Measurements from ENCODE around the gene ASPG. TPM values are rescaled to one million over a fixed set of nuclear protein-coding genes. Genes with fewer than 3 reads are reported as not detected.

The ASPG gene
- total RNA-seq, 2 experiments from 2014 or later = not detected

GRCh38 chr14:104075530-104076151, 9.9 kb upstream of the ASPG start:
- intact Hi-C loops (cut with micrococcal nuclease) = loop anchor here (5.0 kb wide), 1 partner anchor 57 kb away; no protein-coding TSS in a partner anchor
- Mint-ChIP-seq H3K9me3 (peaks cover 12% of the 10 kb centered on the region), H3K4me3 (no peak overlapping the region), H3K4me1 (ENCODE audit: low read depth) (peaks cover 7% of the 10 kb centered on the region), H3K36me3 (ENCODE audit: low read depth) (no peaks in the 10 kb centered on the region), H3K27me3 (peaks cover 10% of the 10 kb centered on the region), H3K27ac (no peak overlapping the region)
- CTCF ChIA-PET = interaction anchor here (1.1 to 1.7 kb wide), 3 partner anchors 55 to 270 kb away, joined by 3 to 5 read pairs (median 5); no protein-coding TSS in a partner anchor
- no peak for ATAC-seq
- POLR2A ChIA-PET = no interaction called here
- peak; percentile 41 for TF ChIP-seq CTCF (IDR thresholded peaks at IDR 0.05)
- DNase-seq = no peak

DNA sequence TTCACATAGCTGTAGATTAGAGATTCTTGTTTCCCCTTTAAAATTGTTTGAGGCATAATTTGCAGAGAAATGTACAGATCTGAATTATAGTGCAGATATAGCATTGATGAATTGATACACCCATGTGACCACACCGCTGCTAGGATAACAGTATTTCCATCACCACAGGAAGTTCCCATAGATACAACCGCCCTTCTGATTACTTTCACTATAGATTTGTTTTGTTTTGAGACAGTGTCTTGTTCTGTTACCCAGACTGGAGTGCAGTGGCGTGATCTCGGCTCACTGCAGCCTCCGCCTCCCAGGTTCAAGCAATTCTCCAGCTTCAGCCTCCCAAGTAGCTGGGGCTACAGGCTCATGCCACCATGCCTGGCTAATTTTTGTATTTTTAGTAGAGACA, 8.8 kb upstream of the ASPG start:
- POLR2A ChIA-PET = no interaction called here
- Mint-ChIP-seq H3K27me3 (peaks cover 10% of the 10 kb centered on the region), H3K27ac (no peak overlapping the region), H3K9me3 (peaks cover 12% of the 10 kb centered on the region), H3K4me3 (no peak overlapping the region), H3K4me1 (ENCODE audit: low read depth) (peaks cover 7% of the 10 kb centered on the region), H3K36me3 (ENCODE audit: low read depth) (no peaks in the 10 kb centered on the region)
- no peak for TF ChIP-seq CTCF (IDR thresholded peaks at IDR 0.05)
- intact Hi-C loops (cut with micrococcal nuclease) = loop anchor here (5.0 kb wide), 1 partner anchor 56 kb away; no protein-coding TSS in a partner anchor
- no peak for DNase-seq
- CTCF ChIA-PET = interaction anchor here (0.8 to 2.0 kb wide), 12 partner anchors 9 to 550 kb away, joined by 3 to 13 read pairs (median 4); no protein-coding TSS in a partner anchor
- ATAC-seq = no peak

DNA sequence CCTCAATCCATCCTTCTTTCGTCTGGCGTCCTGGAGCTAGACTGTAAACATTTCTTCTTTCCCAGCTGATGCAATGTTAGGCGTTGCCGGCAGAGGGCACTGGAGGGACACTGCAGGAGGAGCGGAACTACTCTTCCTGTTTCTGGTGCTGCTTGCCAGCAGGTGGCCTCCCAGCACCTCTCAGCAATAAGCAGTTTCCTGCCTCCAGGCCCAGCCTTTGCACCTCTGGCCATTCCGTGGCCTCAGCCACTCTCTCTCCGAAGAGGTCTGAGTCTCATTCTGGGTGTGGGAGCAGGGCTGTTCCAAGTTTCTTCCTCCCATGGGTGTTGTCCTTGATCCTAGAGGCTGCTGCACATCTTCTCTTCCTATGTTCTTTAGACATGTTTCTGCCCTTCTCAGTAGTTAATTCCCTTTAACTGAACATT, 7.5 kb upstream of the ASPG start:
- H3K27ac Mint-ChIP-seq = no peak overlapping the region
- H3K4me3 Mint-ChIP-seq = no peak overlapping the region
- peaks cover 7% of the 10 kb centered on the region for H3K4me1 Mint-ChIP-seq (ENCODE audit: low read depth)
- peaks cover 8% of the 10 kb centered on the region for H3K9me3 Mint-ChIP-seq
- ChIA-PET POLR2A (interaction anchor here (0.6 to 1.1 kb wide), 2 partner anchors 8 to 1106 kb away, joined by 3 to 4 read pairs; no protein-coding TSS in a partner anchor), CTCF (interaction anchor here (0.6 to 2.0 kb wide), 43 partner anchors 8 to 600 kb away, joined by 3 to 20 read pairs (median 4); partner anchors contain the start of gene RD3L)
- no peaks in the 10 kb centered on the region for H3K36me3 Mint-ChIP-seq (ENCODE audit: low read depth)
- peak; percentile 100 for TF ChIP-seq CTCF (IDR thresholded peaks at IDR 0.05)
- DNase-seq = peak; percentile 90
- peak; percentile 100 for ATAC-seq
- peaks cover 10% of the 10 kb centered on the region for H3K27me3 Mint-ChIP-seq
- intact Hi-C loops (cut with micrococcal nuclease) = loop anchor here (5.0 kb wide), 1 partner anchor 54 kb away; no protein-coding TSS in a partner anchor

- no peaks in the 10 kb centered on the region for H3K9me3 Mint-ChIP-seq
- DNase-seq (no peak), ATAC-seq (no peak)
- no peak overlapping the region for H3K27ac Mint-ChIP-seq
- TF ChIP-seq CTCF (IDR thresholded peaks at IDR 0.05) = no peak
- peaks cover 10% of the 10 kb centered on the region for H3K4me1 Mint-ChIP-seq (ENCODE audit: low read depth)
- POLR2A ChIA-PET = no interaction called here
- peaks cover 13% of the 10 kb centered on the region for H3K27me3 Mint-ChIP-seq
- no peaks in the 10 kb centered on the region for H3K36me3 Mint-ChIP-seq (ENCODE audit: low read depth)
- intact Hi-C loops (cut with micrococcal nuclease) = no loop called here
- no peak overlapping the region for H3K4me3 Mint-ChIP-seq
- CTCF ChIA-PET = no interaction called here
These were observed 4.9 kb upstream of the ASPG start for GRCh38 chr14:104080376-104081260.
